ENCODE results near the gene IL24.
"Not testable (repeated sequence)": the region's sequence is repeated elsewhere in the genome, so short reads cannot be mapped to it uniquely, and the experiment has no call there.

The IL24 gene

DNA sequence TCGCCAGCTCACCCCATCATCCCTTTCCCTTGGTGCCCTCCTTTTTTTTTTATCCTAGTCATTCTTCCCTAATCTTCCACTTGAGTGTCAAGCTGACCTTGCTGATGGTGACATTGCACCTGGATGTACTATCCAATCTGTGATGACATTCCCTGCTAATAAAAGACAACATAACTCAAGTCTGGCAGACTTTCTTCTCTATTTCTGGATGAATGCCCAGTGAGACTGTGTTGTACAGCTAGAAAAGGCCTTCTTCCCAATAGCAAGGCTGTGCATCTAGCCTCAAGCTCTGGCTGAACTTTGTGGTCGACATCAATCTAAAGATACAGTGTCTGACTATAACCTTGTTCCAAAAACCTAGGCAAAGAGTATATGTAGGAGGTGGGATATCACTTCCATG is 6.4 kb downstream of the IL24 start:
- DNase-seq (ENCODE audit: low spot score) = no peak

DNA sequence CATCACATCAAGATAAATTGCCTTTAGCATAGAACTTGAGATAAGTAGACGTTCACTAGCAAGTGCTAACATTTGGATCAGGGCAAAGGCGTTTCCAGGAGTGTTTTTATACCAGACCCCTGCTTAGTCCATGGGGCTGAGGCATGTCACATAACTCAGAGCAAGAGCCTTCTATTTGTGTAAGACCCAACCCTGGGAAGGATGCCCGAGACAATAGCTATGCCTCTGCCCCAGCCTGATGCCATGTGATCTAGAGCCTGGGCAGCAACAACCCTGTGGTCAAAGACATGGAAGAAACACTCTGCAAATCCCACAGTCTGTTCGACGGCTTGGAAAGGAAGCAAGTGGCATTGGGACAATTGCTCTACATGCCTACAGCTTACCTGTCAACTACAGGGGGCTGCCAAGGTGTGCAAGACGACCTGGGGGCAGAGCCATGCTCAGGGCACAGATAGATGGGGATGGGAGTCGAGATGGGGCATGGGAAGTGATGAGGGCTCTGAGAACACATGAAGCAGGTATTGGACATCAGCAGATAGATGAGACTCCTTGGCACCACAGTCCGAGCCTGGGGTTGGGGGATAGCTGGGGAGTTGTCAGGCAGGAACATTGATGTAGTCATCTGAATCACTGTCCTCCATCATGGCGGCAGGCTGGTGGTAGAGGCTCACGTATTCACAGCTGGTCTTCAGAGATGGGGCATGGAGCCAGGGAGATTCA is 7.3 kb downstream of the IL24 start:
- no peak for DNase-seq (ENCODE audit: low spot score)

- DNase-seq (ENCODE audit: low spot score) = no peak
Measured at GRCh38 chr1:206905295-206906164, 8.3 kb downstream of the IL24 start.

DNA sequence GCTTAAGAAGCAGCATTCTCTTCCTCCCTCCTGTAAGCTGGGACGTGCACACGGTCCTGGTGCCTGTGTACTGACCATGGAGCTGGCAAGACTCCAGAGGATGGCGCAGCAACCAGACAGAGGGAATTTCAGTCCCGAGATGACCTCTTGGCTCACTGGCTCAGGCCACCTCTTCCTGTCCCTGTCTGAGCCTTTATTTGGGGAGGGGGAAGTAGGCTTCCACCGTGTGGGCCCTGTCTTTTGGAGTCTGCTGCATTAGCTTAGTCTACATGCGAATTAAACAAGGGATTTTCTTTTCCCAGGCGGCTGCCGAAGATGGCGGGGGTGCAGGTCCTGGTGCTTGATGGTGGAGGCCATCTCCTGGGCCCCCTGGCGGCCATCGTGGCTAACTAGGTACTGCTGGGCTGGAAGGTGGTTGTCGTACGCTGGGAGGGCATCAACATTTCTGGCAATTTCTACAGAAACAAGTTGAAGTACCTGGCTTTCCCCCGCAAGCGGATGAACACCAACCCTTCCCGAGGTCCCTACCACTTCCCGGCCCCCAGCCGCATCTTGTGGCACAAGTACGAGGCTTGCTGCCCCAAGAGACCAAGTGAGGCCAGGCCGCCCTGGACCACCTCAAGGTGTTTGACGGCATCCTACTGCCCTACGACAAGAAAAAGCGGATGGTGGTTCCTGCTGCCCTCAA is 10.2 kb downstream of the IL24 start:
- DNase-seq (ENCODE audit: low spot score) = peak; percentile 26

GRCh38 chr1:206908038-206908437 is 10.8 kb downstream of the IL24 start:
- no peak for DNase-seq (ENCODE audit: low spot score)

DNA sequence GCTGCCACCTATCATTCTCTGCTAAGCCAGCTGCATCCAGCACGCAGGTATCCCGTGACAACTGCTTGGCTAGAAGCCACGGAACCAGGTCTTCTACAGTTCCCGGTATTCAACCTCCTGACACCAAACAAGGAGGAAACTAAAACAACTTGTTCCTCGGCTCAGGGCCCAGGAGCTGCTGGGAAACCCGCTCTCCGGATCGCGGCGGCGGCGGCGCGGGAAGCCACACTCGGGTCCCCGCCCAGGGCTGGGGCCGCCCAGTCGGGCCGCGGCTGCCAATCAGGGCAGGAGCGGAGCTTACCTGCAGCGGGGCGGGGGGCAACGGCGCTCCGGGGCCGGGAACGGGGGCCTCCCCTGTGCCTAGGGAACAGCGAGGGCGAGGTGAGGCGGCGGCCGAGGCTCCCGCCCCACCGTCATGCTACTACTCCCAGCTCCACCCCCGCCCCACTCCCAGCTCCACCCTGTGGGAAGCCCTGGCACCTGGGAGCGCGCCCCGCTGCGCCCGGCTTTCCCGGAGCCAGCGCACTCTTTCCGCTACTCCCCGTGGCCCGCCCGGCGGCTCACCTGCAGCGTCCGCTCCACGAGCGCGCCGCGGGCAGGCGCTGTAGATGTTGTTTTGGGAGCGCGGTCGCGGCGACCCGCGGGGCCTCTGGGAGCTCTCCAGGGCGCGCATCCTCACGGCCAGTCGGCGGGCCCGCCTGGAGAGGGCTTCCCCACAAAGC is 12.1 kb downstream of the IL24 start:
- DNase-seq (ENCODE audit: low spot score) = no peak

- DNase-seq (ENCODE audit: low spot score) = no peak
Measured at GRCh38 chr1:206909883-206910318, 12.7 kb downstream of the IL24 start.

- DNase-seq (ENCODE audit: low spot score) = peak; percentile 15
Measured at GRCh38 chr1:206911064-206911663, 13.9 kb downstream of the IL24 start.

DNA sequence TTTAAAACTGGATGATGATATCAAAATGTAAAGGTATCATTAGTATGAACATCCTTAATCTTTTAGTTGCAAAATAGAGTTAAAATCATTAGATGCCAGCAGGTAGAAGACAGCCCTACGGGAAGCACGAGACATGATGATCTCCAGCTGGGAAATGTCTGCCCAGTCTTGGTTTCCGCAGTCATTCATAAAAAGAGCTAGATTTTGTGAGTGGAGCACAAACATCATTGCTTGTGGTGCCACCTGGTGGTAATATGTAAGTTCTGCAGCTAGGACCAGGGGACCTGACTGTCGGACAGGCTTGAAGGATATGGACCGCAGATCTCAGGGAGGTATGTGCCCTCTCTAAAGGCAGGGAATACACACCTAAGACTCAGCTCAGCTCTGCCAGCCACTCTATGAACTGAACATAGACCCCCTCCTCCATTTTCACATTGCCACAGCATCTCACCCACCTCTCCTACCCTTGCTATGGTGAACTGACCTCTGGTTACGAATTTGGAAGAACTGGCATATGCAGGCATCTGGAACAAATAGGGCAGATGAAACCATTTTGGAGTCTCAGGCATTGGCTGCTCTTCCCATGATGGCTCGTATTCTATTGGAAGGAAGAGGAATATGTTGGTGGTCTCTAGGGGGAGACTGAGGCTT is 15.3 kb downstream of the IL24 start:
- peak; percentile 65 for DNase-seq (ENCODE audit: low spot score)

GRCh38 chr1:206913766-206914537 is 16.7 kb downstream of the IL24 start:
- DNase-seq (ENCODE audit: low spot score) = no peak

DNA sequence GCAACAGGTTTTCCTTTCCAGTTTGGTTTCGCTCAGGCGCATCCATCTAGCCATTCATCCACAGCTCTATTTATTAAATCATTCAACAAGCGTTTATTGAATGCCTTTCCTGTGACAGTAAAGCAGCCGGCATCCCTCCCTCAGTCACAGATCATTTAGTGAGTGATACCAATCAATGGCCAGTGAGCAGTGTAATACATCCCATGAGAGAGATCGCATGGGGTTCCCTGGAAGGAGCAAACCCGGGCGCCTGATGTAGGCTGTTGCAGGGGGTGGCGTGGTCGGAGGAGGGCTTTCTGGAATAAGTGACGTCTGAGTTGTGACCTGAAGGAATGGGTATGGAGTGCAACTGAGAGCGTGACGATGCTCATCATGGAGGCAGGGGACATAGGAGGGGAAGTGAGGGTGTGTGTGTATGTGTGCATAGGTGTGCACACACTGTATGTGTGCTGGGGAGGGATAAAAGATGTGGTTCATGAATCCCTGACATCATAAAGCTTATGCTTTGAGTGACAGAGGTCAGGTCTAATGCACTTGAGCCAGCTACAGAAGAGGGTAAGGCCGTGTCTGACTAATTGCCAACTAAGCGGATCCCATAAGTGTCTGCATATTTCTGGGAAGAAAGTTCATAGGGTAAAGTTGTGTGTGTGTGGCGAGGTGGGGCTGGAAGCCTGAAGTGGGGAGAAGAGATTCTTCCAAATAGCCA is 17.9 kb downstream of the IL24 start:
- DNase-seq (ENCODE audit: low spot score) = no peak

DNA sequence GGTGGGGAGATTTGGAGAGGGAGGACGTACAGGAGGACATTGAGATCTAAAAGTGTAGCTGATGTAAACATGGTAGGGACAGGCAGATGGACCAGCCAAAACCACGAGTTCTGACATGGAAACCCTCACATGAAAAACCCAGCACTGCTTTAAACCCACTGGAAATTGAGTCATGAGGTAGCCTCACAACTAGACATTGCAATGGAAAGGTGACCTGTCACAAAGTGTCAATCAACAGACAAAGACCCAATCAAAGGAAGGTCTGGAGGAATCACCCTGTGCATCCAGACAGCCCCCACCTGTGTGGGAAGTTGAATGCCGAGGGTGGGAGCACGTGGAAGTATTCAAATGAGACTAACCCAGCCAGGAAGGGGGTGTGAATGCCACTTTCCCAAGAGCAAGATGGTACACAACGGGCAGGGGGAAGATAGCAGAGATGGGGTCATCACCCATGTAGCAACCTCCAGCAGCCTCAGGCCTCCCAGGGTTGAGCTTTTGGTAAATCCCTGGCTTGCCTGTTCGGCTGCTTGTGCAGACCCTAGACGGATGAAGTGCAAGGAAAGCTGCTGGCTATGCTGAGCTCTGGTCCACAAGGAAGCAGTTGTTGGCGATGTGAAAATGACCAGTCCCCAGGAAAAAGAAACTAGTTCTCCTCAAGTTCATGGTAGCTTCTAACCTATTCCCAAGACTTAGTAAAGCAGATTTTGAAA is 18.9 kb downstream of the IL24 start:
- no peak for DNase-seq (ENCODE audit: low spot score)

GRCh38 chr1:206918076-206918475 is 20.8 kb downstream of the IL24 start:
- no peak for DNase-seq (ENCODE audit: low spot score)

GRCh38 chr1:206921772-206922265 is 24.6 kb downstream of the IL24 start, which contains the start of gene FCMR:
TSS of gene FCMR (minus strand) at chr1:206921941. CDS start at chr1:206921854, 87 bp downstream.
- DNase-seq (ENCODE audit: low spot score) = no peak

GRCh38 chr1:206922524-206922923 is 25.3 kb downstream of the IL24 start:
- no peak for DNase-seq (ENCODE audit: low spot score)

- no peak for DNase-seq (ENCODE audit: low spot score)
Measured at GRCh38 chr1:206923009-206923960, 26.0 kb downstream of the IL24 start.

DNA sequence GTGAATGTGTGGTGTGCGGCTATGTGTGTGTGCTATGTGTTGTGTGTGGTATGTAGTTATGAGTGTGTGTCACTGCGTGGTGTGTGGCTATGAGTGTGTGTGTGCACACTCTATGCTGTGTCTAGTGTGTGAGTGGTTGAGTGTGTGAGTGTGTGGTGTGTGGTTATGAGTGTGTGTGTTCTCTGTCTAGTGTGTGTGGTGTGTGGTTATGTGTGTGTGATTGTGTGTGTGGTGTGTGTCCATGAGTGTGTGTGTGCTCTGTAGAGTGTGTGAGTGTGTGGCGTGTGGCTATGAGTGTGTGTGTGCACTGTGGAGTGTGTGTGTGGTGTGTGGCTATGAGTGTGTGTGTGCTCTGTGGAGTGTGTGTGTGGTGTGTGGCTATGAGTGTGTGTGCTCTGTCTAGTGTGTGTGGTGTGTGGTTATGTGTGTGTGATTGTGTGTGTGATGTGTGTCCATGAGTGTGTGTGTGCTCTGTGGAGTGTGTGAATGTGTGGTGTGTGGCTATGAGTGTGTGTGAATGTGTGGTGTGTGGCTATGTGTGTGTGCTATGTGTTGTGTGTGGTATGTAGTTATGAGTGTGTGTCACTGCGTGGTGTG is 26.8 kb downstream of the IL24 start:
- not testable (repeated sequence) for DNase-seq (ENCODE audit: low spot score)
